AG04449 (cell line): ENCODE data around the gene PLPPR3.

Experiments used
- CTCF ChIA-PET: fragments of 350-600 bp; formaldehyde crosslinking; extraction: SDS; loops from one replicate; lab custom pipeline; 2021; ENCODE audit warnings: antibody characterized with exemption; lab: Yijun Ruan, JAX
- POLR2A ChIA-PET: fragments of 400-600, 350-600 bp; formaldehyde crosslinking; extraction: SDS; loops from one replicate; lab custom pipeline; 2020; ENCODE audit warnings: antibody characterized with exemption, inconsistent platforms; lab: Yijun Ruan, JAX
- DNase-seq: peaks from one replicate; pipeline ENCODE4 v3.0.0-alpha.2; 2010; ENCODE audit warnings: low read depth, low spot score
- H3K4me3 ChIP-seq: 2 replicates; pipeline ENCODE4 v1.5.1; 2011; ENCODE audit warnings: low read depth, mild to moderate bottlenecking, control low read depth, low read length
- CTCF ChIP-seq: IDR thresholded peaks from one replicate; pipeline ENCODE4 v1.5.1; 2011; ENCODE audit warnings: mild to moderate bottlenecking, moderate library complexity, low read length, control low read depth, inconsistent platforms; ENCODE audit not compliant: insufficient read depth; ENCODE audit errors: missing control alignments

The PLPPR3 gene

DNA sequence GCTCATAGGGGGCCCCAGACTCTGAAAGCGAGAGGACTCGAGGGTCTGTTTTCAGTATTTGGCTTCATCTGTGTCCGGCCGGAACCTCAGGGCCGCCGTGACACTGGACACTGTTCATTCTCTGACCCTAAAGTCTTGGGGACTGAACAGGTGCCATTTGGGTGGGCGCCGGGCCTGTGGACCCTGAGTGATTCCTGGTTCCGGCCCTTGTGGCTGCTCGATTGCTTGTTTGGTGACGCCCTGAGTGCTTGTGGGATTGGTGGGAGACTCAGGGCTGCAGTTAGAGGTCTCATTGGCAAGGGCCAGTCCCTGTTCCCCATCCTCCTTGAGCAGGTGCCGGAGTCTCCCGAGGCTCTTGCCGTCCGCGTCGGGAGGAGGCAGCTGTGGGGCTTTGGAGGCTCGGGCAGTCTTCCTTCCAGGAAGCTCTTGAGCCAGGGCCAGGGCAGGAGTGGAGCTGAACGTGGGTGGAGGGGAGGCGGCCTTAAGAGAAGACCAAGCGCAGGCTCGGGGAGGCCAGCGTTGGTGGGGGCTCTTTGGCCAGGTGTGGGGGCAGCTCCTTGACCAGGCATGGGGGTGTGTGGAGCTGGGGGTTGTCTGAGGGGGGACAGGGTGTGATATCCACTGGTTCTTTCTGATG, 19.8 kb downstream of the PLPPR3 start:
- POLR2A ChIA-PET = interaction anchor here (0.6 kb wide), 1 partner anchor 23 kb away, joined by 3 read pairs; no protein-coding TSS in a partner anchor
- DNase-seq = no peak
- no peak overlapping the region for H3K4me3 ChIP-seq
- CTCF ChIA-PET = interaction anchor here (0.9 kb wide), 2 partner anchors 33 to 199 kb away, joined by 3 read pairs; no protein-coding TSS in a partner anchor
- TF ChIP-seq CTCF = no peak

DNA sequence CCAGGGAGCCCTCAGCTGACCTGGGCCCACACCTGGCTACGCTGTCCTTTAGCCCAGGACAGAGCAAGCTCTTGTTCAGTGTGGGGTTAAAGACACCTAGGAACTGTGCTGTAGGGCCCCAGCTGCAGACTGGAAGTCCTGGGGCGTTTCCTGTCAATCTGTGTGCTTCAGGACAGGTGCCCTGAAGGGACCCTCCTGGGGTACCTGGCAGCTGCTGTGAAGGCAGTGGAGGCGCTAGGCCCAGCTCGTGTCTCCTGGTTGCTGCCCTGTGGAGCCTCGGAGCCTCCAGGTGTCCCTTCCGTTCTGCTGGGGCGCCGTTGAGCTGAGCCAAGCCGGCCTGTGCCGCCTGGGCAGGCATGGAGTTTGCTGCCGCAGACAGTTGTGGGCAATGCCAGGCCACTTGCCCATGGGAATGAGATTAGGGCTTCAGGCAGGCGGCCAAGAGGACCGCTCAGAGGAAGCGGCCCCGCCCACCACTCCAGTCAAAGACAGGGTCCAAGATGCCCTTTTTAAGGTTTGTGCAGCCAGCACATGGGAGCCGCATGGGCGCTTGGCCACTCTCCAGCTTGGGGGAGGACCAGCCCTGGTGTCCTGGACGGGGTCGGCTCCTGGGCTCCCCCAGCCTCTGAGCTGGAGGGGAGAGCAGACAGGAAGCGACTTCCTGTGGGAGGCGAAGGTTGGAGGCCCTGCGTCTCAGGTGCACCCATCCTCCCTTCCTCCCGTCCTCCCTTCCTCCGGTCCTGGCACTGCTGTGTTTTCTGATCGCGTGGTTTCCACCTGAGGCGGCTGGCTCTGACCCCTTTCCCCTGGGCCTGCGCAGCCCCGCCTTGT, 20.5 kb downstream of the PLPPR3 start:
- ChIA-PET CTCF (interaction anchor here (0.7 to 2.9 kb wide), 3 partner anchors 10 to 32 kb away, joined by 3 to 17 read pairs (median 3); no protein-coding TSS in a partner anchor), POLR2A (no interaction called here)
- DNase-seq = no peak
- peak overlapping the region; percentile 39 for H3K4me3 ChIP-seq
- no peak for TF ChIP-seq CTCF

- POLR2A ChIA-PET = interaction anchor here (1.0 to 1.6 kb wide), 2 partner anchors 8 to 10 kb away, joined by 4 read pairs; no protein-coding TSS in a partner anchor
- CTCF ChIA-PET = interaction anchor here (0.7 to 2.9 kb wide), 3 partner anchors 10 to 56 kb away, joined by 3 to 17 read pairs (median 6); no protein-coding TSS in a partner anchor
- DNase-seq = no peak
- no peak for TF ChIP-seq CTCF
- H3K4me3 ChIP-seq = peak overlapping the region; percentile 39
Measured at GRCh38 chr19:800360-801029, 21.3 kb downstream of the PLPPR3 start.

- CTCF ChIA-PET = interaction anchor here (0.6 to 2.9 kb wide), 6 partner anchors 12 to 161 kb away, joined by 3 to 17 read pairs (median 4); no protein-coding TSS in a partner anchor
- POLR2A ChIA-PET = interaction anchor here (0.6 to 1.6 kb wide), 3 partner anchors 9 to 1663 kb away, joined by 3 to 4 read pairs (median 4); no protein-coding TSS in a partner anchor
- peak; percentile 19 for TF ChIP-seq CTCF
- no peak for DNase-seq
- peak overlapping the region; percentile 87 for H3K4me3 ChIP-seq
Measured at GRCh38 chr19:799076-799881, 22.5 kb downstream of the PLPPR3 start.

DNA sequence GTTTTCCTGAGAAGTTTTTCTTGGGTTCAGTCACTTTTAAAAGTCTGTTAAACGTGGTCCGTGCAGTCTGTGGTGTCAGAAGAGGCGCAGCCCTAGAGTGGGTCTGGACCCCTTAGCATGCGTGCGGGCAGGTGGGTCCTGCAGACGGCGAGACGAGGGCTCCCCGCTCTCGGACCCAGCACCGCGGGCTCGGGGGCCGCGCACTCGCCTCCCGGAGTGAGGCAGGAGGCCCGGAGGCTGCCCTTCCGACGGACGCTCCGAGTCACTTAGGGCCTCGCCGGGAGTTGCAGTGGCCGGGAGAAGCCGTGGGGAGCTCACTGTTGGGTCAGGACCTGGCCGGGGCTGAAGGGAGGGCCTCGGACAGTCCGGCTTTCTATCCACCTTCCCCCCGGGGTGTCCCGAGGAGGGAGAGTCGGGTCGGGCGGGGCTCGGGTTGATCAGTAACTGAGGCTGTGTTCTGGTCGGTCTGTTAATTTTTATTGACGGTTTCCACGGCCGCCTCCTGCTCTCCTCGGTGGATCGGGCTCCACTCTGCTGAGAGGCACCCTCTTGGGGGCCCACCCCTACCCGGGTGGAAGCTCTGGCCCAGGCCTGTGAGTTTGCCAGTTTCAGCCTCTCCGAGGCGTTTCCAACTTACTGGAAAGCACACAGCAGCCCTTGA, 23.2 kb downstream of the PLPPR3 start:
- no peak for DNase-seq
- peak overlapping the region; percentile 87 for H3K4me3 ChIP-seq
- no peak for TF ChIP-seq CTCF
- ChIA-PET CTCF (interaction anchor here (0.6 to 2.9 kb wide), 4 partner anchors 13 to 160 kb away, joined by 3 to 17 read pairs (median 3); no protein-coding TSS in a partner anchor), POLR2A (interaction anchor here (0.6 to 1.6 kb wide), 5 partner anchors 10 to 1663 kb away, joined by 3 to 4 read pairs (median 4); no protein-coding TSS in a partner anchor)
